Measurements from ENCODE around the gene TMEM82. TPM values are rescaled to one million over a fixed set of nuclear protein-coding genes. Genes with fewer than 3 reads are reported as not detected.

TMEM82 gene
- total RNA-seq: not detected in 2 replicates

GRCh38 chr1:15742339-15742801, at the start of gene TMEM82:
Gene TMEM82, plus strand, starts transcription at chr1:15742499. Its CDS starts 61 bp downstream, at chr1:15742560.

GRCh38 chr1:15736038-15736891, 6.0 kb upstream of the TMEM82 start, which contains the start of gene SLC25A34:
Gene SLC25A34, plus strand, starts transcription at chr1:15736258. Its CDS starts 228 bp downstream, at chr1:15736486.

GRCh38 chr1:15758343-15758931, 16.1 kb downstream of the TMEM82 start, which contains the start of gene FBLIM1:
Gene FBLIM1, plus strand, starts transcription at chr1:15758795. Its CDS starts 6,189 bp downstream, at chr1:15764984.

Other genes starting within 250 kb of the TMEM82 start
- 3.4 and 4.0 TPM in 2 replicates for gene CASP9, start 218.3 kb upstream of the TMEM82 start, total RNA-seq
- gene DNAJC16, start 215.7 kb upstream of the TMEM82 start, total RNA-seq: 10.7 and 11.8 TPM in 2 replicates
- 1.9 and 2.1 TPM in 2 replicates for gene AGMAT, start 157.4 kb upstream of the TMEM82 start, total RNA-seq
- 13.0 and 20.7 TPM in 2 replicates for gene DDI2, start 125.0 kb upstream of the TMEM82 start, total RNA-seq
- gene PLEKHM2, start 58.2 kb upstream of the TMEM82 start, total RNA-seq: 63.7 and 75.2 TPM in 2 replicates
- 0.21 and 0.48 TPM in 2 replicates for gene SLC25A34, start 6.2 kb upstream of the TMEM82 start, total RNA-seq
- 74.6 and 288 TPM in 2 replicates for gene FBLIM1, start 16.3 kb downstream of the TMEM82 start, total RNA-seq
- gene UQCRHL, start 65.2 kb downstream of the TMEM82 start, total RNA-seq: 1.4 and 2.6 TPM in 2 replicates
- 23.2 and 30.4 TPM in 2 replicates for gene SPEN, start 105.2 kb downstream of the TMEM82 start, total RNA-seq
- 32.4 and 66.3 TPM in 2 replicates for gene ZBTB17, start 233.6 kb downstream of the TMEM82 start, total RNA-seq